ENCODE results near the gene HOXC13.

Gene HOXC13

DNA sequence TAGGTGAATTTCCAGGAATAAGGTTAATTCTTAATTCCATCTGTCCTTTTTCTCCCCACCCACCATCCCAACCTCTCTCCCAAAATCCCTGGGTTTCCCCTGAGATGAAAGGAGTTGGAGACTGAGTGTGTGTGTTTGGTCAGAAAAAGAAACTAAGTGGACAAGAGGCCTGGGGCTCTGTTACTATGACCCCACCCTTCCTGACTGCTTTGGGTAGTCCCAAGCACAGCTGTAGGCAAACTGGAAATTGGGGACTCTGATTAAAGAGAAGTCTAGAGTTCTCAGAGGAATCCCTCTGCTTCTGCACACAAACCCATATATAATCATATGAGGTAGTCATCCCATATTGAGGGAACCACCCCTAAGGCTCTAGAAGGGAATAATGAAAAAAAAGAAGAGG is 9.1 kb downstream of the HOXC13 start:
- Mint-ChIP-seq H3K4me3 (no peak overlapping the region), H3K27me3 (ENCODE audit: low read depth) (peaks cover 98% of the 10 kb centered on the region), H3K36me3 (ENCODE audit: low read depth) (no peaks in the 10 kb centered on the region), H3K27ac (no peak overlapping the region), H3K4me1 (ENCODE audit: low read depth) (peaks cover 3% of the 10 kb centered on the region), H3K9me3 (no peaks in the 10 kb centered on the region)

GRCh38 chr12:53948650-53949593 is 10.3 kb downstream of the HOXC13 start:
- Mint-ChIP-seq H3K4me3 (no peak overlapping the region), H3K36me3 (ENCODE audit: low read depth) (peaks cover 2% of the 10 kb centered on the region), H3K9me3 (no peaks in the 10 kb centered on the region), H3K4me1 (ENCODE audit: low read depth) (peaks cover 6% of the 10 kb centered on the region), H3K27me3 (ENCODE audit: low read depth) (peaks cover 98% of the 10 kb centered on the region), H3K27ac (no peak overlapping the region)

DNA sequence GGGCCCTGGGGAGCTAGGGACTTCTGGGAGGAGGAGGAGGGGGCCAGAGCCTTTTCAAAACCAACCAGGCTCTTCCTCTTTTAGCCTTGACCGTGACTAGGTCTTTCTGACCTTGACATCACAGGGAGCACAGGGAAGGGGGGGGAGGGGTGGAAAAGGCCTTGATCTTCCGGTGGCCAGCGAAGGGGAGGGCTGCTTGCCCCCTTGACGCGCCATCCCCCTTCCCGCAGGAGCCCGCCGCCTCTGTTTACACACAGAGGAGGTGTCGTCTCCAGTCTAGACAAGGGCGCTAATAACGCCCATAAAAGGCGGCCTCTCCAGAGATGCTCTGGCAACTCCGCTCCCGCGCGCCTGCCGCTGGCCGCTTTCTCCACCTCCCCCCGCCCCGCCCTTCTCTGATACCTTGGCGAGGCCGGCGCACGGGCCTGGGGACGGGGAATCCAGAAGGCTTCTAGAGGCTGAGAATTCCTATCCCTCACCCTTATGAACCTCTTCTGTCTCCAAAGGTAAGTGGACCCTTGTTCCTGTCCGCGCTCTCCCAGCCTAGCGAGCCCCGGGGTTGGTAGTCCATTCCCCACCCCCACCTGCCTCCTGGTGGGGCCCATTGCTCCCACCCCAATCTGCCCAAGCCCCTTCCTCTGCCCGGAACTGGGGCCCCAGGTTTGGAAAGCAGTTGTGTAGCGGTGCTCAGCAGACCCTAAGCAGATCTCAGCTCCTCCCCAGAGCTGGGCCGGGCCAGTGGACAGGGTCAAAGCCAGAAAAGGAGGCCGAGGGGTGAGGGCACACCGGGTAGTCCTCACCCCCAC is 11.2 kb downstream of the HOXC13 start:
- Mint-ChIP-seq H3K4me3 (no peak overlapping the region), H3K9me3 (no peaks in the 10 kb centered on the region), H3K27ac (no peak overlapping the region), H3K4me1 (ENCODE audit: low read depth) (peaks cover 6% of the 10 kb centered on the region), H3K36me3 (ENCODE audit: low read depth) (peaks cover 2% of the 10 kb centered on the region), H3K27me3 (ENCODE audit: low read depth) (peaks cover 98% of the 10 kb centered on the region)

GRCh38 chr12:53950437-53950773 is 11.8 kb downstream of the HOXC13 start:
- Mint-ChIP-seq H3K27me3 (ENCODE audit: low read depth) (peaks cover 96% of the 10 kb centered on the region), H3K27ac (peak overlapping the region; percentile 63), H3K9me3 (no peaks in the 10 kb centered on the region), H3K36me3 (ENCODE audit: low read depth) (peaks cover 2% of the 10 kb centered on the region), H3K4me1 (ENCODE audit: low read depth) (peaks cover 6% of the 10 kb centered on the region), H3K4me3 (no peak overlapping the region)

GRCh38 chr12:53950789-53951576 is 12.4 kb downstream of the HOXC13 start:
- H3K9me3 Mint-ChIP-seq = no peaks in the 10 kb centered on the region
- H3K4me3 Mint-ChIP-seq = no peak overlapping the region
- peaks cover 2% of the 10 kb centered on the region for H3K36me3 Mint-ChIP-seq (ENCODE audit: low read depth)

DNA sequence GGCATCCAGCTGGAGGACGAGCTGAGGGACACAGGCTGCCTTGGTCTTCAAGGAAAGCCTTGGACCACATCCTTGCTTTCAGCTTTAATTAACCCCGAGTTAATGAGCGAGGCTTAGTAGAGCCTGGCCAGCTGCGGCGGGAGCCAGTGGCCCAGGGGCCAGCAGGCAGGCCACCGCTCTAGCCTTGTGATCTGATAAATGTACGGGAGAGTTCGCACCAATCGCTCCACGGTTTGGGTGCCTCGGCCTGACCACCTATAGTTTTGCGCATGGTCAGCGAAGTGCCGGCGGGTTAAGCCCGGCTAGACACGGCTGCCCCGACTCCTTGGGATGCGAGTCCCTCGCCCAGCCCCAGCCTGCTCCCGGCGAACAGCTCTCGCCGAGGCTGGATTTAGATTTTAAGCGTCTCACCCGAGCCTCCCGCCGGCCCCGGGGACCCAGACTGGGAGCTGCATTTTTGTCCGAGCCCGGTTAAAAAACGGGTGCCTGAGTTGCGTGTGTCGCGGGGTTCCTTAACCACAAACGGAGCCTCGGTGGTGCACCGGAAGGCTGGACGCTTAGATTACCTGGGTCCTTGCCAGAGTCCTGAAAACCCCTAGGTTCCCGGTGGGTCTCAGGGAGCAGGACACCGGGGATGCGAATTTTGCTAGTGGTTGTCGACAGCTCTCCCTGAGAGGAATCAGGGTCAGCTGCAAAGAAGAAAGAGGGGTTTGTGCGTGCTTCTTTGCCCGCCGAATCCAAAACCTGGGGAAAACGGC is 13.1 kb downstream of the HOXC13 start:
- Mint-ChIP-seq H3K27ac (peak overlapping the region; percentile 72), H3K4me3 (no peak overlapping the region), H3K9me3 (no peaks in the 10 kb centered on the region), H3K36me3 (ENCODE audit: low read depth) (peaks cover 2% of the 10 kb centered on the region), H3K27me3 (ENCODE audit: low read depth) (peaks cover 96% of the 10 kb centered on the region), H3K4me1 (ENCODE audit: low read depth) (peaks cover 10% of the 10 kb centered on the region)

More at GRCh38 chr12:53950789-53951576, 12.4 kb downstream of the HOXC13 start:
- Mint-ChIP-seq H3K27ac (peak overlapping the region; percentile 72), H3K4me1 (ENCODE audit: low read depth) (peaks cover 9% of the 10 kb centered on the region), H3K27me3 (ENCODE audit: low read depth) (peaks cover 96% of the 10 kb centered on the region)

DNA sequence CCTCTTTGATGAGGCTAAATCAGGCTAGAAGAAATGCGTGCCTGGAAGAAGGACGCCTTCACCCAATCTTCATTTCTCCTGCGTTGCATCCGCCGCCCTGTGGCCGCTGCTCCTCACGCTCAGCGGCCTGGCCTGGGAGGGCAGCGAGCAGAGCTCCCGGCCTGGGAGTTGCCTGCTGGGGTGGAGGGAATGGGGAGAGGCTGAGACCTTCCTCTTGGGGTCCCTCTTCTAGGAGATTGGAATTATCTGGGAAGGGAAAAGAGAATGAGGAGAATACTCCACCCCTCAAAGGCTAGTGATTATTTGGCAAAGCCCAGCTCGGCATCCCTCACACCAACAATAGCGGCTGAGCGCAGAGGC is 13.7 kb downstream of the HOXC13 start:
- no peak overlapping the region for H3K4me3 Mint-ChIP-seq

GRCh38 chr12:53952871-53953734 is 14.5 kb downstream of the HOXC13 start:
- peaks cover 2% of the 10 kb centered on the region for H3K36me3 Mint-ChIP-seq (ENCODE audit: low read depth)
- H3K4me3 Mint-ChIP-seq = peak overlapping the region; percentile 40
- H3K4me1 Mint-ChIP-seq (ENCODE audit: low read depth) = peaks cover 10% of the 10 kb centered on the region
- peak overlapping the region; percentile 66 for H3K27ac Mint-ChIP-seq
- peaks cover 96% of the 10 kb centered on the region for H3K27me3 Mint-ChIP-seq (ENCODE audit: low read depth)
- H3K9me3 Mint-ChIP-seq = no peaks in the 10 kb centered on the region

More for the DNA sequence above, 13.7 kb downstream of the HOXC13 start:
- no peaks in the 10 kb centered on the region for H3K9me3 Mint-ChIP-seq
- peaks cover 96% of the 10 kb centered on the region for H3K27me3 Mint-ChIP-seq (ENCODE audit: low read depth)
- peaks cover 10% of the 10 kb centered on the region for H3K4me1 Mint-ChIP-seq (ENCODE audit: low read depth)
- peak overlapping the region; percentile 31 for H3K27ac Mint-ChIP-seq
- peaks cover 2% of the 10 kb centered on the region for H3K36me3 Mint-ChIP-seq (ENCODE audit: low read depth)

- Mint-ChIP-seq H3K36me3 (ENCODE audit: low read depth) (peaks cover 2% of the 10 kb centered on the region), H3K4me1 (ENCODE audit: low read depth) (peaks cover 10% of the 10 kb centered on the region), H3K27me3 (ENCODE audit: low read depth) (peaks cover 96% of the 10 kb centered on the region), H3K9me3 (no peaks in the 10 kb centered on the region), H3K27ac (peak overlapping the region; percentile 66), H3K4me3 (no peak overlapping the region)
Observed at GRCh38 chr12:53953831-53954693, 15.4 kb downstream of the HOXC13 start.

GRCh38 chr12:53954694-53955035 is 16.0 kb downstream of the HOXC13 start, which contains the start of gene HOXC12:
Gene HOXC12, plus strand, starts transcription at chr12:53954903. Its CDS starts 27 bp downstream, at chr12:53954930.
- peak within 1 kb of the TSS; percentile 66 for H3K27ac Mint-ChIP-seq
- H3K27me3 Mint-ChIP-seq (ENCODE audit: low read depth) = peaks cover 96% of the 10 kb centered on the region
- H3K4me3 Mint-ChIP-seq = no peak within 1 kb of the TSS
- peaks cover 10% of the 10 kb centered on the region for H3K4me1 Mint-ChIP-seq (ENCODE audit: low read depth)
- no peaks in the 10 kb centered on the region for H3K9me3 Mint-ChIP-seq
- H3K36me3 Mint-ChIP-seq (ENCODE audit: low read depth) = peaks cover 2% of the 10 kb centered on the region

DNA sequence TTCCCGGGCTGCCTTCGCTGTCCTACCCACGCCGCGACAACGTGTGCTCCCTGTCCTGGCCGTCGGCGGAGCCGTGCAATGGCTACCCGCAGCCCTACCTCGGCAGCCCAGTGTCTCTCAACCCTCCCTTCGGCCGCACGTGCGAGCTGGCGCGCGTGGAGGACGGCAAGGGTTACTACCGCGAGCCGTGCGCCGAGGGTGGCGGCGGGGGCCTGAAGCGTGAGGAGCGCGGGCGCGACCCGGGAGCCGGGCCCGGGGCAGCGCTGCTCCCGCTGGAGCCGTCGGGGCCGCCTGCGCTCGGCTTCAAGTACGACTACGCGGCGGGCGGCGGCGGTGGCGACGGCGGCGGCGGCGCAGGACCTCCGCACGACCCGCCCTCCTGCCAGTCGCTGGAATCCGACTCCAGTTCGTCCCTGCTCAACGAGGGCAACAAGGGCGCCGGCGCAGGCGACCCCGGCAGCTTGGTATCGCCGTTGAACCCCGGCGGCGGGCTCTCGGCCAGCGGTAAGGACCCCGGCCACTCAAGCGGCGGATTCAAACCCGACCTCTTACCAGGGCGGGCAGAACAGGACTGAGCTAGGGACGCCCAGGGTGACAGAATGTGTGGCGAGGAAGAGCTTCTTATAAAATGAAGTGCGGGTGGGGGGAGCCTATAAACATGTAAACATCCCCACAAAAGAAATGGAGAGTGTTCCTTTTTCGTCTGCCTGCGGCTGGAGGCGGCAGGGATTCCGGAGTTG is 16.6 kb downstream of the HOXC13 start:
- H3K36me3 Mint-ChIP-seq (ENCODE audit: low read depth) = peaks cover 5% of the 10 kb centered on the region
- no peak overlapping the region for H3K4me3 Mint-ChIP-seq
- H3K27ac Mint-ChIP-seq = no peak overlapping the region

GRCh38 chr12:53955776-53956250 is 17.2 kb downstream of the HOXC13 start:
- Mint-ChIP-seq H3K9me3 (no peaks in the 10 kb centered on the region), H3K4me1 (ENCODE audit: low read depth) (peaks cover 14% of the 10 kb centered on the region), H3K4me3 (no peak overlapping the region), H3K36me3 (ENCODE audit: low read depth) (peaks cover 7% of the 10 kb centered on the region), H3K27ac (peak overlapping the region; percentile 57), H3K27me3 (ENCODE audit: low read depth) (peaks cover 95% of the 10 kb centered on the region)

More for the DNA sequence above, 16.6 kb downstream of the HOXC13 start:
- Mint-ChIP-seq H3K9me3 (no peaks in the 10 kb centered on the region), H3K27me3 (ENCODE audit: low read depth) (peaks cover 96% of the 10 kb centered on the region), H3K4me1 (ENCODE audit: low read depth) (peaks cover 11% of the 10 kb centered on the region)
